Posterior cingulate gyrus (tissue), 11 donors: ENCODE measurements around the gene SRRM4.

ENCODE experiments used
- DNase-seq, 10 donors: peaks; one replicate each; pipeline versions ENCODE4 v3.0.0 to v3.0.0-alpha.2; 2020 to 2021; ENCODE audit warnings: mixed read lengths in 3 of 10
- intact Hi-C: fragments of 100-400 bp; cut with DNase I; formaldehyde crosslinking; loops from one replicate; pipeline ENCODE4 v1.15.1; 2023

Gene SRRM4

GRCh38 chr12:119114294-119114693 lies 133.0 kb downstream of the SRRM4 start:
- no peak for DNase-seq
- intact Hi-C loops = loop anchor here (2.0 to 10.0 kb wide), 2 partner anchors 299 to 431 kb away; no protein-coding TSS in a partner anchor

- intact Hi-C loops = loop anchor here (2.0 to 10.0 kb wide), 2 partner anchors 297 to 429 kb away; no protein-coding TSS in a partner anchor
- DNase-seq = peak in 4 of 10 donors; percentile 20 to 33 (median 28)
These were observed 134.1 kb downstream of the SRRM4 start for GRCh38 chr12:119115296-119115905.

GRCh38 chr12:119117936-119118335 lies 136.6 kb downstream of the SRRM4 start:
- intact Hi-C loops = loop anchor here (10.0 kb wide), 1 partner anchor 427 kb away; no protein-coding TSS in a partner anchor
- DNase-seq = no peak

GRCh38 chr12:119118625-119119024 lies 137.3 kb downstream of the SRRM4 start:
- intact Hi-C loops = loop anchor here (10.0 kb wide), 1 partner anchor 426 kb away; no protein-coding TSS in a partner anchor
- no peak for DNase-seq

- no peak for DNase-seq
- intact Hi-C loops = no loop called here
These were observed 140.7 kb downstream of the SRRM4 start for GRCh38 chr12:119122047-119122446.

- intact Hi-C loops = no loop called here
- no peak for DNase-seq
These were observed 141.4 kb downstream of the SRRM4 start for GRCh38 chr12:119122751-119123150.

- intact Hi-C loops = no loop called here
- no peak for DNase-seq
These were observed 147.2 kb downstream of the SRRM4 start for GRCh38 chr12:119128527-119128926.

GRCh38 chr12:119129827-119130434 lies 148.6 kb downstream of the SRRM4 start:
- intact Hi-C loops = no loop called here
- no peak for DNase-seq

GRCh38 chr12:119130523-119130922 lies 149.2 kb downstream of the SRRM4 start:
- no peak for DNase-seq
- intact Hi-C loops = no loop called here

- no peak for DNase-seq
- intact Hi-C loops = no loop called here
These were observed 153.1 kb downstream of the SRRM4 start for GRCh38 chr12:119134284-119135072.

GRCh38 chr12:119136811-119137410 lies 155.6 kb downstream of the SRRM4 start:
- no peak for DNase-seq
- intact Hi-C loops = no loop called here

- no peak for DNase-seq
- intact Hi-C loops = no loop called here
These were observed 158.1 kb downstream of the SRRM4 start for GRCh38 chr12:119139448-119139847.

- peak in 2 of 10 donors; percentile 62 to 71 for DNase-seq
- intact Hi-C loops = no loop called here
These were observed 164.0 kb downstream of the SRRM4 start for GRCh38 chr12:119145367-119145766.

- intact Hi-C loops = no loop called here
- peak in 2 of 10 donors; percentile 33 to 72 for DNase-seq
These were observed 166.6 kb downstream of the SRRM4 start for GRCh38 chr12:119147847-119148448.

GRCh38 chr12:119149270-119149669 lies 167.9 kb downstream of the SRRM4 start:
- DNase-seq = no peak
- intact Hi-C loops = no loop called here

- no peak for DNase-seq
- intact Hi-C loops = no loop called here
These were observed 170.2 kb downstream of the SRRM4 start for GRCh38 chr12:119151445-119152026.

- peak in 2 of 10 donors; percentile 24 to 31 for DNase-seq
- intact Hi-C loops = no loop called here
These were observed 172.4 kb downstream of the SRRM4 start for GRCh38 chr12:119153477-119154434.

GRCh38 chr12:119154435-119154818 lies 173.1 kb downstream of the SRRM4 start:
- no peak for DNase-seq
- intact Hi-C loops = no loop called here
